Hepatocyte (in vitro differentiated cells): ENCODE data around the gene PITPNC1. TPM values are rescaled to one million over a fixed set of nuclear protein-coding genes. Genes with fewer than 3 reads are reported as not detected.
"Not testable (repeated sequence)": the region's sequence is repeated elsewhere in the genome, so short reads cannot be mapped to it uniquely, and the experiment has no call there.

Experiments used
- DNase-seq: peaks from one replicate; pipeline ENCODE4 v3.0.0-alpha.2; 2016; ENCODE audit warnings: low spot score
- H2AFZ ChIP-seq: fragments of 200-600 bp; sonication (generic); 2 replicates; pipeline ENCODE4 v1.6.0; 2016; ENCODE audit warnings: antibody characterized with exemption, mild to moderate bottlenecking
- H3K27ac ChIP-seq: fragments of 200-600 bp; sonication (generic); 2 replicates; pipeline ENCODE4 v1.5.1; 2016; ENCODE audit warnings: mild to moderate bottlenecking
- H3K27me3 ChIP-seq: fragments of 200-600 bp; sonication (generic); 2 replicates; pipeline ENCODE4 v1.6.1; 2016
- H3K36me3 ChIP-seq: fragments of 200-600 bp; sonication (generic); replicated peaks from 2 replicates; pipeline ENCODE4 v1.5.1; 2016; ENCODE audit warnings: low read depth; ENCODE audit not compliant: insufficient read depth
- H3K4me1 ChIP-seq: fragments of 200-600 bp; sonication (generic); 2 replicates; pipeline ENCODE4 v1.5.1; 2016; ENCODE audit warnings: mild to moderate bottlenecking, moderate library complexity; ENCODE audit not compliant: insufficient read depth
- H3K4me2 ChIP-seq: fragments of 200-600 bp; sonication (generic); 2 replicates; pipeline ENCODE4 v1.6.0; 2016
- H3K4me3 ChIP-seq: fragments of 200-600 bp; sonication (generic); 2 replicates; pipeline ENCODE4 v1.5.1; 2016; ENCODE audit warnings: mild to moderate bottlenecking
- H3K79me2 ChIP-seq: fragments of 200-600 bp; sonication (generic); 2 replicates; pipeline ENCODE4 v1.6.0; 2017; ENCODE audit warnings: mild to moderate bottlenecking
- H3K9me2 ChIP-seq: fragments of 200-600 bp; sonication (generic); replicated peaks from 2 replicates; pipeline ENCODE4 v1.6.0; 2017; ENCODE audit warnings: mild to moderate bottlenecking; ENCODE audit not compliant: insufficient read depth
- H3K9me3 ChIP-seq: fragments of 200-600 bp; sonication (generic); 2 replicates; pipeline ENCODE4 v1.5.1; 2016; ENCODE audit warnings: low read depth, mild to moderate bottlenecking
- H4K20me1 ChIP-seq: fragments of 200-600 bp; sonication (generic); 2 replicates; pipeline ENCODE4 v1.6.0; 2016; ENCODE audit warnings: mild to moderate bottlenecking; ENCODE audit not compliant: insufficient read depth, poor library complexity, severe bottlenecking
- CTCF ChIP-seq: fragments of 200-600 bp; sonication (generic); IDR thresholded peaks from 2 replicates; pipeline ENCODE4 v1.5.1; 2016; ENCODE audit warnings: antibody characterized with exemption, mild to moderate bottlenecking; ENCODE audit not compliant: poor library complexity
- EZH2 ChIP-seq: fragments of 200-600 bp; sonication (generic); IDR thresholded peaks from 2 replicates; pipeline ENCODE4 v1.6.1; 2016; ENCODE audit warnings: antibody characterized with exemption, mild to moderate bottlenecking, borderline replicate concordance
- EZH2phosphoT487 ChIP-seq: fragments of 200-600 bp; sonication (generic); IDR thresholded peaks from one replicate; pipeline ENCODE4 v1.6.1; 2018; ENCODE audit warnings: antibody characterized with exemption, mild to moderate bottlenecking, low read depth, moderate library complexity; ENCODE audit not compliant: unreplicated experiment, severe bottlenecking
- WGBS: methylation state at CpG from one replicate; pipeline ENCODE4 v1.1.6; 2016; ENCODE audit warnings: low lambda C conversion rate; ENCODE audit errors: missing lambda C conversion rate; 5-methylcytosine and 5-hydroxymethylcytosine counted together
- polyA plus RNA-seq: library from polyadenylated mRNA; unstranded; fragments of >200 nt; fragmentation: Nextera tagmentation; extraction: Ambion mirVana; gene quantifications from 2 replicates; pipeline ENCODE4 v1.2.1, GENCODE V29; 2016
- total RNA-seq: library from RNA; depleted of rRNA; stranded (reverse); fragments of >200 nt; gene quantifications from 2 replicates; pipeline ENCODE4 v1.2.3, GENCODE V29; 2014

PITPNC1 gene
- total and polyA plus RNA-seq, 2 experiments from 2014 or later = 4.6 to 8.1 TPM

GRCh38 chr17:67576471-67577115, 199.5 kb downstream of the PITPNC1 start:
- TF ChIP-seq EZH2phosphoT487 (no peak), EZH2 (no peak), CTCF (no peak)
- Histone ChIP-seq H3K9me2 (no peaks in the 10 kb centered on the region), H3K27me3 (no peaks in the 10 kb centered on the region), H2AFZ (no peak overlapping the region), H3K4me3 (no peak overlapping the region), H3K79me2 (no peaks in the 10 kb centered on the region), H3K9me3 (no peaks in the 10 kb centered on the region), H3K4me2 (no peak overlapping the region), H3K4me1 (no peaks in the 10 kb centered on the region), H3K27ac (no peak overlapping the region), H3K36me3 (no peaks in the 10 kb centered on the region), H4K20me1 (no peaks in the 10 kb centered on the region)
- WGBS = 92% methylated on average over 10 of the region's 10 CpGs
- no peak for DNase-seq

- H3K4me3 ChIP-seq = no peak overlapping the region
- no peak for DNase-seq
- H4K20me1 ChIP-seq = no peaks in the 10 kb centered on the region
- no peaks in the 10 kb centered on the region for H3K4me1 ChIP-seq
- no peaks in the 10 kb centered on the region for H3K27me3 ChIP-seq
- no peaks in the 10 kb centered on the region for H3K79me2 ChIP-seq
- no peaks in the 10 kb centered on the region for H3K9me2 ChIP-seq
- no peaks in the 10 kb centered on the region for H3K9me3 ChIP-seq
- no peak for TF ChIP-seq EZH2phosphoT487
- TF ChIP-seq EZH2 = no peak
- TF ChIP-seq CTCF = no peak
- no peak overlapping the region for H3K4me2 ChIP-seq
- 93% methylated on average over 8 of the region's 8 CpGs for WGBS
- no peak overlapping the region for H2AFZ ChIP-seq
- H3K36me3 ChIP-seq = no peaks in the 10 kb centered on the region
- no peak overlapping the region for H3K27ac ChIP-seq
Measured at GRCh38 chr17:67577429-67578141, 200.5 kb downstream of the PITPNC1 start.

GRCh38 chr17:67578142-67578457, 201.0 kb downstream of the PITPNC1 start:
- no peak overlapping the region for H3K27ac ChIP-seq

GRCh38 chr17:67578679-67579405, 201.8 kb downstream of the PITPNC1 start:
- H2AFZ ChIP-seq, H3K27me3 ChIP-seq, H4K20me1 ChIP-seq, H3K4me3 ChIP-seq, H3K79me2 ChIP-seq, H3K27ac ChIP-seq, DNase-seq, H3K36me3 ChIP-seq, H3K9me3 ChIP-seq, H3K4me1 ChIP-seq, H3K9me2 ChIP-seq, H3K4me2 ChIP-seq: not testable (repeated sequence)
- WGBS = 94% methylated on average over 9 of the region's 9 CpGs

More at GRCh38 chr17:67578142-67578457, 201.0 kb downstream of the PITPNC1 start:
- Histone ChIP-seq H3K4me1 (no peaks in the 10 kb centered on the region), H4K20me1 (no peaks in the 10 kb centered on the region), H2AFZ (no peak overlapping the region), H3K4me3 (no peak overlapping the region), H3K4me2 (no peak overlapping the region), H3K79me2 (no peaks in the 10 kb centered on the region), H3K9me3 (no peaks in the 10 kb centered on the region), H3K27me3 (no peaks in the 10 kb centered on the region), H3K9me2 (no peaks in the 10 kb centered on the region), H3K36me3 (no peaks in the 10 kb centered on the region)
- TF ChIP-seq EZH2 (no peak), CTCF (no peak), EZH2phosphoT487 (no peak)
- DNase-seq = no peak
- WGBS = 79% methylated on average over 5 of the region's 5 CpGs
